ENCODE results near the gene CDH22. TPM values are rescaled to one million over a fixed set of nuclear protein-coding genes. Genes with fewer than 3 reads are reported as not detected.

CDH22 gene
- total RNA-seq, 2 experiments from 2014 or later = not detected

GRCh38 chr20:46194409-46194808 lies 113.9 kb downstream of the CDH22 start:
- CTCF ChIA-PET = no interaction called here
- intact Hi-C loops (cut with micrococcal nuclease) = no loop called here
- no peaks in the 10 kb centered on the region for H3K9me3 Mint-ChIP-seq
- H3K27me3 Mint-ChIP-seq = peaks cover 25% of the 10 kb centered on the region
- H3K27ac Mint-ChIP-seq = no peak overlapping the region
- no peak for DNase-seq
- H3K4me3 Mint-ChIP-seq = no peak overlapping the region
- no peaks in the 10 kb centered on the region for H3K36me3 Mint-ChIP-seq
- peaks cover 2% of the 10 kb centered on the region for H3K4me1 Mint-ChIP-seq (ENCODE audit: low read depth)
- POLR2A ChIA-PET = no interaction called here

- DNase-seq = no peak
- H3K4me3 Mint-ChIP-seq = no peak overlapping the region
- no peak overlapping the region for H3K27ac Mint-ChIP-seq
- no peaks in the 10 kb centered on the region for H3K36me3 Mint-ChIP-seq
- H3K4me1 Mint-ChIP-seq (ENCODE audit: low read depth) = no peaks in the 10 kb centered on the region
- peaks cover 13% of the 10 kb centered on the region for H3K27me3 Mint-ChIP-seq
- CTCF ChIA-PET = no interaction called here
- POLR2A ChIA-PET = no interaction called here
- intact Hi-C loops (cut with micrococcal nuclease) = no loop called here
- H3K9me3 Mint-ChIP-seq = no peaks in the 10 kb centered on the region
Measured at GRCh38 chr20:46192376-46192944, 115.8 kb downstream of the CDH22 start.

- Mint-ChIP-seq H3K27ac (no peak overlapping the region), H3K4me1 (ENCODE audit: low read depth) (no peaks in the 10 kb centered on the region), H3K9me3 (no peaks in the 10 kb centered on the region), H3K4me3 (no peak overlapping the region), H3K36me3 (no peaks in the 10 kb centered on the region), H3K27me3 (peaks cover 16% of the 10 kb centered on the region)
- DNase-seq = no peak
- CTCF ChIA-PET = no interaction called here
- intact Hi-C loops (cut with micrococcal nuclease) = no loop called here
- POLR2A ChIA-PET = no interaction called here
Measured at GRCh38 chr20:46191611-46192010, 116.7 kb downstream of the CDH22 start.

GRCh38 chr20:46191168-46191540 lies 117.1 kb downstream of the CDH22 start:
- Mint-ChIP-seq H3K4me1 (ENCODE audit: low read depth) (no peaks in the 10 kb centered on the region), H3K4me3 (no peak overlapping the region), H3K27ac (no peak overlapping the region), H3K9me3 (no peaks in the 10 kb centered on the region), H3K27me3 (peaks cover 16% of the 10 kb centered on the region), H3K36me3 (no peaks in the 10 kb centered on the region)
- no peak for DNase-seq
- intact Hi-C loops (cut with micrococcal nuclease) = no loop called here
- POLR2A ChIA-PET = no interaction called here
- CTCF ChIA-PET = no interaction called here

GRCh38 chr20:46190478-46191167 lies 117.7 kb downstream of the CDH22 start:
- DNase-seq = no peak
- ChIA-PET POLR2A (no interaction called here), CTCF (no interaction called here)
- H3K4me3 Mint-ChIP-seq = no peak overlapping the region
- H3K27ac Mint-ChIP-seq = no peak overlapping the region
- no peaks in the 10 kb centered on the region for H3K4me1 Mint-ChIP-seq (ENCODE audit: low read depth)
- peaks cover 16% of the 10 kb centered on the region for H3K27me3 Mint-ChIP-seq
- H3K36me3 Mint-ChIP-seq = no peaks in the 10 kb centered on the region
- no peaks in the 10 kb centered on the region for H3K9me3 Mint-ChIP-seq
- intact Hi-C loops (cut with micrococcal nuclease) = no loop called here

GRCh38 chr20:46188866-46189541 lies 119.3 kb downstream of the CDH22 start:
- intact Hi-C loops (cut with micrococcal nuclease) = no loop called here
- Mint-ChIP-seq H3K36me3 (no peaks in the 10 kb centered on the region), H3K4me3 (no peak overlapping the region), H3K27ac (no peak overlapping the region), H3K4me1 (ENCODE audit: low read depth) (no peaks in the 10 kb centered on the region), H3K27me3 (peaks cover 12% of the 10 kb centered on the region), H3K9me3 (no peaks in the 10 kb centered on the region)
- no peak for DNase-seq
- ChIA-PET CTCF (no interaction called here), POLR2A (no interaction called here)

- Mint-ChIP-seq H3K4me3 (no peak overlapping the region), H3K27ac (no peak overlapping the region), H3K4me1 (ENCODE audit: low read depth) (no peaks in the 10 kb centered on the region), H3K36me3 (no peaks in the 10 kb centered on the region), H3K9me3 (no peaks in the 10 kb centered on the region), H3K27me3 (peaks cover 17% of the 10 kb centered on the region)
- POLR2A ChIA-PET = no interaction called here
- no peak for DNase-seq
- intact Hi-C loops (cut with micrococcal nuclease) = no loop called here
- CTCF ChIA-PET = no interaction called here
Measured at GRCh38 chr20:46186210-46186609, 122.1 kb downstream of the CDH22 start.

- no peak for DNase-seq
- Mint-ChIP-seq H3K36me3 (no peaks in the 10 kb centered on the region), H3K4me3 (no peak overlapping the region), H3K9me3 (no peaks in the 10 kb centered on the region), H3K27me3 (peaks cover 21% of the 10 kb centered on the region), H3K4me1 (ENCODE audit: low read depth) (no peaks in the 10 kb centered on the region), H3K27ac (no peak overlapping the region)
- CTCF ChIA-PET = no interaction called here
- intact Hi-C loops (cut with micrococcal nuclease) = no loop called here
- POLR2A ChIA-PET = no interaction called here
Measured at GRCh38 chr20:46185353-46185752, 122.9 kb downstream of the CDH22 start.

- ChIA-PET POLR2A (no interaction called here), CTCF (no interaction called here)
- Mint-ChIP-seq H3K36me3 (no peaks in the 10 kb centered on the region), H3K4me3 (no peak overlapping the region), H3K9me3 (no peaks in the 10 kb centered on the region), H3K27ac (no peak overlapping the region), H3K4me1 (ENCODE audit: low read depth) (no peaks in the 10 kb centered on the region), H3K27me3 (peaks cover 16% of the 10 kb centered on the region)
- no peak for DNase-seq
- intact Hi-C loops (cut with micrococcal nuclease) = no loop called here
Measured at GRCh38 chr20:46183768-46184167, 124.5 kb downstream of the CDH22 start.

- H3K36me3 Mint-ChIP-seq = no peaks in the 10 kb centered on the region
- ChIA-PET CTCF (interaction anchor here (0.8 to 1.1 kb wide), 2 partner anchors 10 to 168 kb away, joined by 3 to 5 read pairs; no protein-coding TSS in a partner anchor), POLR2A (no interaction called here)
Measured at GRCh38 chr20:46182276-46183200, 125.8 kb downstream of the CDH22 start.

GRCh38 chr20:46179862-46180261 lies 128.4 kb downstream of the CDH22 start:
- H3K36me3 Mint-ChIP-seq = no peaks in the 10 kb centered on the region
- H3K4me3 Mint-ChIP-seq = no peak overlapping the region
- ChIA-PET POLR2A (interaction anchor here (0.6 kb wide), 1 partner anchor 246 kb away, joined by 3 read pairs; no protein-coding TSS in a partner anchor), CTCF (interaction anchor here (1.9 kb wide), 1 partner anchor 157 kb away, joined by 4 read pairs; no protein-coding TSS in a partner anchor)
- peaks cover 31% of the 10 kb centered on the region for H3K27me3 Mint-ChIP-seq
- no peak overlapping the region for H3K27ac Mint-ChIP-seq
- H3K9me3 Mint-ChIP-seq = no peaks in the 10 kb centered on the region
- H3K4me1 Mint-ChIP-seq (ENCODE audit: low read depth) = peaks cover 2% of the 10 kb centered on the region
- intact Hi-C loops (cut with micrococcal nuclease) = no loop called here
- DNase-seq = no peak

More at GRCh38 chr20:46182276-46183200, 125.8 kb downstream of the CDH22 start:
- Mint-ChIP-seq H3K9me3 (no peaks in the 10 kb centered on the region), H3K4me3 (no peak overlapping the region), H3K27me3 (peaks cover 18% of the 10 kb centered on the region), H3K27ac (no peak overlapping the region), H3K4me1 (ENCODE audit: low read depth) (no peaks in the 10 kb centered on the region)
- DNase-seq = no peak
- intact Hi-C loops (cut with micrococcal nuclease) = no loop called here

GRCh38 chr20:46178891-46179290 lies 129.4 kb downstream of the CDH22 start:
- DNase-seq = no peak
- Mint-ChIP-seq H3K27ac (no peak overlapping the region), H3K27me3 (peaks cover 34% of the 10 kb centered on the region), H3K4me1 (ENCODE audit: low read depth) (peaks cover 2% of the 10 kb centered on the region), H3K4me3 (no peak overlapping the region), H3K9me3 (no peaks in the 10 kb centered on the region), H3K36me3 (no peaks in the 10 kb centered on the region)
- intact Hi-C loops (cut with micrococcal nuclease) = no loop called here
- CTCF ChIA-PET = interaction anchor here (1.1 kb wide), 1 partner anchor 147 kb away, joined by 3 read pairs; no protein-coding TSS in a partner anchor
- POLR2A ChIA-PET = no interaction called here

All from activated CD4-positive, alpha-beta memory T cell treated with anti-CD3 and anti-CD28 coated beads for 36 hours (primary cell).